ENCODE measurements around the gene PLK4. TPM values are rescaled to one million over a fixed set of nuclear protein-coding genes. Genes with fewer than 3 reads are reported as not detected.

Gene PLK4
- total RNA-seq, 1 experiment from 2014 or later = 31.1 TPM

DNA sequence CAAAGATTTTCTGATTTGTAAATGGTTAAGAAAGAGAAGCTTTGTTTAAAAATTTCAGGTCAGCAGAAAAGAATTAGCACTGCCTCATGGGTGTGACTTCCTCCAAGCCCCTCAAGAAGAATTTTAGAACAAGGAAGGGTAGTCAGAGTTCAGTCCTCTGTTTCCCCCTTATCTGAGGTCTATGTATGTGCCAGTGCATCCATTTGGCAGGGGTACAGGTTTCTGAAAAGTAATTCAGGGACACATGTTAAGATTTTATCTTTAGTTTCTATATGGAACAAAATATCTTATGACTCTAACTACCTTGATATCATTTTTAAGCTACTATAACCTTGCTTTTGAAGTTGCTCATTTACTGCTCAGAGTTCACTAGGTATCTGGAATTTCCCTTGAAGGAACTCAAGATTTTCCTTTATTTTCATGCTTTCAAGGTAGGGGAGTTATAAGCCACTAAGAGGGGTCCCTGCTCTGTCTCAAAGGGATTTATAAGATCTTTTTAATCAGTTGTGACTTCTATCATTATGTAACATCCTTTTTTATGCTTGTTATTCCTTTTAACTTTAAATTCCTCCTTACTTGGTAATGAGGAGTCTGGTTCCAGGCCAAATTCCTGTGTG is 24.4 kb upstream of the PLK4 start:
- Histone ChIP-seq H3K36me3 (ENCODE audit: control insufficient read depth, insufficient read depth, low read length) (no peaks in the 10 kb centered on the region), H3K4me1 (peaks cover 7% of the 10 kb centered on the region; the same call in 1 of the 2 replicates), H3K27me3 (replicated peaks; ENCODE audit: control insufficient read depth, insufficient read depth, low read length) (no peaks in the 10 kb centered on the region), H3K4me3 (ENCODE audit: low read depth, low read length) (no peak overlapping the region), H3K9me3 (peaks cover 9% of the 10 kb centered on the region; the same call in 1 of the 2 replicates)
- POLR2A ChIA-PET = no interaction called here
- Mint-ChIP-seq H3K4me3 (ENCODE audit: unreplicated experiment) (no peak overlapping the region), H3K27ac (ENCODE audit: unreplicated experiment) (no peak overlapping the region), H3K36me3 (ENCODE audit: insufficient read depth, unreplicated experiment) (no peaks in the 10 kb centered on the region), H3K4me1 (ENCODE audit: low read depth, unreplicated experiment) (peaks cover 8% of the 10 kb centered on the region), H3K9me3 (ENCODE audit: unreplicated experiment) (peaks cover 26% of the 10 kb centered on the region), H3K27me3 (ENCODE audit: insufficient read depth, unreplicated experiment) (no peaks in the 10 kb centered on the region)
- intact Hi-C loops (cut with micrococcal nuclease; ENCODE audit: unreplicated experiment) = no loop called here
- CTCF ChIA-PET = no interaction called here
- DNase-seq = no peak
- TF ChIP-seq, protein P1, sequence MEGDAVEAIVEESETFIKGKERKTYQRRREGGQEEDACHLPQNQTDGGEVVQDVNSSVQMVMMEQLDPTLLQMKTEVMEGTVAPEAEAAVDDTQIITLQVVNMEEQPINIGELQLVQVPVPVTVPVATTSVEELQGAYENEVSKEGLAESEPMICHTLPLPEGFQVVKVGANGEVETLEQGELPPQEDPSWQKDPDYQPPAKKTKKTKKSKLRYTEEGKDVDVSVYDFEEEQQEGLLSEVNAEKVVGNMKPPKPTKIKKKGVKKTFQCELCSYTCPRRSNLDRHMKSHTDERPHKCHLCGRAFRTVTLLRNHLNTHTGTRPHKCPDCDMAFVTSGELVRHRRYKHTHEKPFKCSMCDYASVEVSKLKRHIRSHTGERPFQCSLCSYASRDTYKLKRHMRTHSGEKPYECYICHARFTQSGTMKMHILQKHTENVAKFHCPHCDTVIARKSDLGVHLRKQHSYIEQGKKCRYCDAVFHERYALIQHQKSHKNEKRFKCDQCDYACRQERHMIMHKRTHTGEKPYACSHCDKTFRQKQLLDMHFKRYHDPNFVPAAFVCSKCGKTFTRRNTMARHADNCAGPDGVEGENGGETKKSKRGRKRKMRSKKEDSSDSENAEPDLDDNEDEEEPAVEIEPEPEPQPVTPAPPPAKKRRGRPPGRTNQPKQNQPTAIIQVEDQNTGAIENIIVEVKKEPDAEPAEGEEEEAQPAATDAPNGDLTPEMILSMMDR (IDR thresholded peaks at IDR 0.05; ENCODE audit: insufficient read depth in 1 of 2, low read depth in 1 of 2, low read length in 1 of 2, severe bottlenecking in 1 of 2, unreplicated experiment in 1 of 2) = no peak
- no TSS peak for BruUV-seq (replicated peaks)

GRCh38 chr4:127856813-127857447 is 23.8 kb upstream of the PLK4 start:
- no peak overlapping the region for H3K4me3 Mint-ChIP-seq (ENCODE audit: unreplicated experiment)
- H3K36me3 ChIP-seq (ENCODE audit: control insufficient read depth, insufficient read depth, low read length) = no peaks in the 10 kb centered on the region
- H3K9me3 Mint-ChIP-seq (ENCODE audit: unreplicated experiment) = peaks cover 20% of the 10 kb centered on the region
- no peaks in the 10 kb centered on the region for H3K27me3 Mint-ChIP-seq (ENCODE audit: insufficient read depth, unreplicated experiment)
- peaks cover 7% of the 10 kb centered on the region; the same call in 1 of the 2 replicates for H3K4me1 ChIP-seq
- H3K4me1 Mint-ChIP-seq (ENCODE audit: low read depth, unreplicated experiment) = peaks cover 8% of the 10 kb centered on the region
- ChIA-PET POLR2A (no interaction called here), CTCF (no interaction called here)
- H3K36me3 Mint-ChIP-seq (ENCODE audit: insufficient read depth, unreplicated experiment) = no peaks in the 10 kb centered on the region
- DNase-seq = no peak
- H3K4me3 ChIP-seq (ENCODE audit: low read depth, low read length) = no peak overlapping the region
- intact Hi-C loops (cut with micrococcal nuclease; ENCODE audit: unreplicated experiment) = no loop called here
- no peaks in the 10 kb centered on the region for H3K27me3 ChIP-seq (replicated peaks; ENCODE audit: control insufficient read depth, insufficient read depth, low read length)
- peaks cover 9% of the 10 kb centered on the region; the same call in 1 of the 2 replicates for H3K9me3 ChIP-seq
- H3K27ac Mint-ChIP-seq (ENCODE audit: unreplicated experiment) = no peak overlapping the region
- BruUV-seq (replicated peaks) = no TSS peak
- TF ChIP-seq, protein P1 (IDR thresholded peaks at IDR 0.05; ENCODE audit: insufficient read depth in 1 of 2, low read depth in 1 of 2, low read length in 1 of 2, severe bottlenecking in 1 of 2, unreplicated experiment in 1 of 2) = no peak

DNA sequence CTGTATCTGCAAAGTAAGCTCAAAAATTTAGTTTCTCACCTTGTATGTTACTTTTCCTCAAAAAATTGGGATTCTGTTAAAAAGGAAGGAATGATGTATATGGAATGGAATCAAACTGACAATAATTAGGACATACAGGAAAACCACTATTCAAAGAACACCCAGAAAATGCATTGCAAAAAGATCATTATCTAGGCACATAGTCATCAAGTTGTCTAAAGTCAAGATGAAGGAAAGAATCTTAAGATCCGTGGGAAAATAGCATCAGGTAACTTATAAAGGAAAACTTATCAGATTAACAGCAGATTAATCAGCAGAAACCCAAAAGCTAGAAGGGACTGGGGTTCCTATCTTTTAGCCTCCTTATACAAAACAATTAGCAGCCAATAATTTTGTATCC is 23.1 kb upstream of the PLK4 start:
- BruUV-seq (replicated peaks) = no TSS peak
- Mint-ChIP-seq H3K27me3 (ENCODE audit: insufficient read depth, unreplicated experiment) (no peaks in the 10 kb centered on the region), H3K4me3 (ENCODE audit: unreplicated experiment) (no peak overlapping the region), H3K36me3 (ENCODE audit: insufficient read depth, unreplicated experiment) (no peaks in the 10 kb centered on the region), H3K9me3 (ENCODE audit: unreplicated experiment) (peaks cover 19% of the 10 kb centered on the region), H3K4me1 (ENCODE audit: low read depth, unreplicated experiment) (peaks cover 8% of the 10 kb centered on the region), H3K27ac (ENCODE audit: unreplicated experiment) (no peak overlapping the region)
- Histone ChIP-seq H3K9me3 (peaks cover 9% of the 10 kb centered on the region; the same call in 1 of the 2 replicates), H3K4me1 (peaks cover 7% of the 10 kb centered on the region; the same call in 1 of the 2 replicates), H3K27me3 (replicated peaks; ENCODE audit: control insufficient read depth, insufficient read depth, low read length) (no peaks in the 10 kb centered on the region), H3K36me3 (ENCODE audit: control insufficient read depth, insufficient read depth, low read length) (no peaks in the 10 kb centered on the region), H3K4me3 (ENCODE audit: low read depth, low read length) (no peak overlapping the region)
- TF ChIP-seq, protein P1 (IDR thresholded peaks at IDR 0.05; ENCODE audit: insufficient read depth in 1 of 2, low read depth in 1 of 2, low read length in 1 of 2, severe bottlenecking in 1 of 2, unreplicated experiment in 1 of 2) = no peak
- POLR2A ChIA-PET = no interaction called here
- CTCF ChIA-PET = no interaction called here
- DNase-seq = no peak
- intact Hi-C loops (cut with micrococcal nuclease; ENCODE audit: unreplicated experiment) = no loop called here

Measured in Caco-2 (cell line).